HEK293 (cell line): ENCODE results near the gene SMIM33.

Experiments used
- CTCF ChIA-PET: fragments of 350-600 bp; formaldehyde crosslinking; extraction: SDS; loops from one replicate; lab custom pipeline; 2021; ENCODE audit warnings: antibody characterized with exemption; lab: Yijun Ruan, JAX
- POLR2A ChIA-PET: fragments of 300-600 bp; formaldehyde crosslinking; extraction: SDS; loops from one replicate; lab custom pipeline; 2020; ENCODE audit warnings: antibody characterized with exemption, inconsistent platforms; lab: Yijun Ruan, JAX
- H3K27ac ChIP-seq: fragments of 200-500 bp; sonication (Bioruptor generic); 2 replicates; pipeline ENCODE4 v1.5.1; 2014; ENCODE audit warnings: low read depth, low read length, control low read depth, inconsistent platforms; ENCODE audit errors: extremely low read depth
- H3K36me3 ChIP-seq, 2 experiments: fragments of 200-500 bp in 1 of 2; sonication (Bioruptor generic) in 1 of 2; 1 replicate in 1 of 2; 2 replicates in 1 of 2; pipeline ENCODE4 v1.5.1; 2014 to 2017; ENCODE audit warnings: inconsistent platforms in 2 of 2, low read length in 2 of 2; ENCODE audit not compliant: control insufficient read depth in 2 of 2, insufficient read depth in 1 of 2
- H3K4me1 ChIP-seq: fragments of 200-500 bp; sonication (Bioruptor generic); 2 replicates; pipeline ENCODE4 v1.5.1; 2014; ENCODE audit warnings: mild to moderate bottlenecking, low read length, inconsistent platforms; ENCODE audit not compliant: control insufficient read depth, insufficient read depth
- H3K4me3 ChIP-seq: 2 replicates; pipeline ENCODE4 v1.5.1; 2011; ENCODE audit warnings: low read depth, mild to moderate bottlenecking, control low read depth, low read length, moderate library complexity
- H3K9me3 ChIP-seq: fragments of 200-500 bp; sonication (Bioruptor generic); 2 replicates; pipeline ENCODE4 v1.5.1; 2014; ENCODE audit warnings: low read depth, low read length, inconsistent platforms; ENCODE audit not compliant: control insufficient read depth, insufficient read depth
- KLF1 ChIP-seq: fragments of 450-650 bp; formaldehyde crosslinking; IDR thresholded peaks from 2 replicates; pipeline ENCODE4 v1.5.1; 2016; ENCODE audit warnings: missing biosample characterization, missing genetic modification characterization
- SP3 ChIP-seq: fragments of 450-650 bp; formaldehyde crosslinking; IDR thresholded peaks from 2 replicates; pipeline ENCODE4 v1.5.1; 2016; ENCODE audit warnings: missing biosample characterization, missing genetic modification characterization
- ZBTB1 ChIP-seq: fragments of 450-650 bp; formaldehyde crosslinking; IDR thresholded peaks from 2 replicates; pipeline ENCODE4 v1.5.1; 2016; ENCODE audit warnings: missing biosample characterization, missing genetic modification characterization
- ZIC2 ChIP-seq: fragments of 450-650 bp; formaldehyde crosslinking; IDR thresholded peaks from 2 replicates; pipeline ENCODE4 v1.5.1; 2016; ENCODE audit warnings: missing biosample characterization, missing genetic modification characterization
- ZNF112 ChIP-seq: fragments of 450-650 bp; formaldehyde crosslinking; IDR thresholded peaks from 2 replicates; pipeline ENCODE4 v1.5.0; 2017; ENCODE audit warnings: missing biosample characterization, missing genetic modification characterization
- ZNF274 ChIP-seq, 2 experiments: fragments of 200-500 bp in 1 of 2; fragments of 450-650 bp in 1 of 2; sonication (Bioruptor generic) in 1 of 2; formaldehyde crosslinking in 1 of 2; IDR thresholded peaks; 2 replicates each; pipeline versions ENCODE4 v1.5.1 to v1.6.1; 2014 to 2016; ENCODE audit warnings: borderline replicate concordance in 1 of 2, inconsistent platforms in 1 of 2, low read length in 1 of 2, missing biosample characterization in 1 of 2, missing genetic modification characterization in 1 of 2
- ZNF280D ChIP-seq: fragments of 450-650 bp; formaldehyde crosslinking; IDR thresholded peaks from 2 replicates; pipeline ENCODE4 v1.5.1; 2016; ENCODE audit warnings: missing biosample characterization, missing genetic modification characterization
- ZNF292 ChIP-seq: fragments of 450-650 bp; formaldehyde crosslinking; IDR thresholded peaks from 2 replicates; pipeline ENCODE4 v1.5.1; 2016; ENCODE audit warnings: low read depth, missing biosample characterization, missing genetic modification characterization, borderline replicate concordance
- ZNF518A ChIP-seq: fragments of 450-650 bp; formaldehyde crosslinking; conservative IDR thresholded peaks from 2 replicates; pipeline ENCODE4 v1.5.1; 2016; ENCODE audit warnings: low read depth, missing biosample characterization, missing genetic modification characterization
- ZNF600 ChIP-seq: fragments of 450-650 bp; formaldehyde crosslinking; IDR thresholded peaks from 2 replicates; pipeline ENCODE4 v1.5.1; 2016; ENCODE audit warnings: missing biosample characterization, missing genetic modification characterization
- TF ChIP-seq, protein P1 (sequence below): fragments of 450-650 bp; formaldehyde crosslinking; IDR thresholded peaks from 2 replicates; pipeline ENCODE4 v1.5.1; 2016; ENCODE audit warnings: missing biosample characterization, missing genetic modification characterization
- TF ChIP-seq, protein P2 (sequence below): IDR thresholded peaks from 2 replicates; pipeline ENCODE4 v1.6.1; 2011; ENCODE audit warnings: mild to moderate bottlenecking, low read depth, low read length, borderline replicate concordance

Gene SMIM33

DNA sequence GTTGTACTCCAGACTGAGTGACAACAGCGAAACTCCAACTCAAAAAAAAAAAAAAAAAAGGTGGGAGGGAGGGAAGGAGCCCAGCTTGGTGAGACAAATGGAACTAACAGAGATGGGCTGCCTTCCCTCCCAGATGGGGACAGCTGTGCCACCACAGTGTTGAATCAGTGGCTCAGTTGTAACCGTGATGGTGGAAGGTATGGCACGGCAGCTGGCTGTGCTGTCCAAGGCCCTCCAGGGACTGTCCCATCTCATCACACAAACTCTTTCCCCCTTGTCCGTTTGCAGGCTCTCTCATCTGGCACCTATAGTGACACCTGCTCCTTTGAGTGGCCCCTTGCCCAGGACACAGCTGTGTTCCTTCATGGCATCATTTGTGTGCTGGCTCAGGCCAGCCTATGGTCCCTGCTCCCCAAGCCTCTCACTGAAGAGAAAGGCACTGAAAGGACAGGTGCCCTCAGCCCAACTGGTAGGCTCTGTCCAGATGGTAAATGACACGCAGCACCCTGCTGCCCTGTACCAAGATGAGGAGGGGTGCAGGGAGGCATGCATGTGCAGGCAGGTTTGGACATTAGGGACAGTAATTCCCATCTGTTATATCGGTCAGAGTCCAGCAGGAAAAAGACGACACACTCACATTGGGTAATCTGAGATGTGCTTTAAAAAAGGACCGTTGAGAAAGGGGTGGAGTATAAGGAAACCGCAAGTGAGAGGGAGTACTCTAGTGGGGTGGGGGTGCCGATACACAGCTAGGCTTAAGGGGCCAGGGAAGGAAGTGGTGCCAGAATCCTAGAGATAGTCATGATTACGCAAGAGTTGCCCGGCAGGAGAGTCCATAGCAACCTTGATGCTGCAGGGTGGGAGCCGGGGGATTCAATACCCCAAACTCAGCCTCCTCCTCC is 4.3 kb downstream of the SMIM33 start (continued):
- TF ChIP-seq ZNF518A (tag by site-specific recombination) (no peak), ZIC2 (peak; percentile 15; the same call in 1 of the 2 replicates), KLF1 (peak; percentile 61; the same call in 1 of the 2 replicates), ZBTB1 (tag by site-specific recombination) (no peak), ZNF292 (tag by site-specific recombination) (no peak)
- TF ChIP-seq, protein P1, sequence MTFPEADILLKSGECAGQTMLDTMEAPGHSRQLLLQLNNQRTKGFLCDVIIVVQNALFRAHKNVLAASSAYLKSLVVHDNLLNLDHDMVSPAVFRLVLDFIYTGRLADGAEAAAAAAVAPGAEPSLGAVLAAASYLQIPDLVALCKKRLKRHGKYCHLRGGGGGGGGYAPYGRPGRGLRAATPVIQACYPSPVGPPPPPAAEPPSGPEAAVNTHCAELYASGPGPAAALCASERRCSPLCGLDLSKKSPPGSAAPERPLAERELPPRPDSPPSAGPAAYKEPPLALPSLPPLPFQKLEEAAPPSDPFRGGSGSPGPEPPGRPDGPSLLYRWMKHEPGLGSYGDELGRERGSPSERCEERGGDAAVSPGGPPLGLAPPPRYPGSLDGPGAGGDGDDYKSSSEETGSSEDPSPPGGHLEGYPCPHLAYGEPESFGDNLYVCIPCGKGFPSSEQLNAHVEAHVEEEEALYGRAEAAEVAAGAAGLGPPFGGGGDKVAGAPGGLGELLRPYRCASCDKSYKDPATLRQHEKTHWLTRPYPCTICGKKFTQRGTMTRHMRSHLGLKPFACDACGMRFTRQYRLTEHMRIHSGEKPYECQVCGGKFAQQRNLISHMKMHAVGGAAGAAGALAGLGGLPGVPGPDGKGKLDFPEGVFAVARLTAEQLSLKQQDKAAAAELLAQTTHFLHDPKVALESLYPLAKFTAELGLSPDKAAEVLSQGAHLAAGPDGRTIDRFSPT (tag by site-specific recombination), result no peak
- TF ChIP-seq, all 188 proteins: peak for 7

DNA sequence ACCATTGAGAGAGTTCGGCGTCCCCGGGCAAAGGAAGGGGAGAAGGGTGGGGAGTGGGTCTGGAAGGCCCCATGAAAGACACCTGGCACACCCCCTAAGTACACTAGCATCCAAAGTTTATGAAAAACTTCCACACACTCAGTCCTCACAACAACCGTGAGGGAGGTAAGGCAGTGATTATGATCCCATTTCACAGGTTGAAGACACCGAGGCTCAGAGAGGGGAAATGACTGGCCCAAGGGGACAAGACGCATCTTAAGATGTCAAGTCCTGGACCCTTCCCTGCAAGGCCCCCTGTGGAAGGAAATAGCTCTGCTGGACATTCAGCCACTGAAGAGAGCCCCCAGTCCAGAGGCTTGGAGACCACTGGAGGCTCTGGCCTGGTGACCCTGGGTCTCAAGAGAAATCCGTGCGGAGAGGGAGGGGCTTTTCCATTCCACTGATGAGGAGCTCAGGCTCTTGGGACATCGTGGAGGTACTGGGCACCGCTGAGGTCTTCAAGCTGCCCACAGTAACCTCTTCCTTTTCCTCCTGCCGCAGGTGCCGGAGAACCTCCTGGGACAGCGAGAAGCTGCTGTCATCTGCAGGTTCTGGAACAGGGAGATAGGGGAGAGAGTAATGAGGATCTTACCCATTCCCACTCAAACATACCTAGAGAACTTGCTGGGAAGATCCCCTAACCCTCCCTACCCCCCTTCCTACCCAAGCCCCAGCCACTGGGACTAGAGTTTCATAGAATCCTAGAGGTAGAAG is 5.2 kb downstream of the SMIM33 start:
- CTCF ChIA-PET, result interaction anchor here (0.6 kb wide), 1 partner anchor 55 kb away, joined by 3 read pairs; no protein-coding TSS in a partner anchor

More for the DNA sequence above, 5.2 kb downstream of the SMIM33 start:
- Histone ChIP-seq H3K4me1 (peaks cover under 1% of the 10 kb centered on the region; the same call in 1 of the 2 replicates), H3K36me3 (peaks cover 15 to 51% of the 10 kb centered on the region in 2 experiments; a peak in 2 of 3 replicates), H3K27ac (no peak overlapping the region)
- POLR2A ChIA-PET, result no interaction called here
- TF ChIP-seq ZNF280D (no peak), KLF1 (no peak), ZNF600 (peak; percentile 81), ZNF274 (IDR thresholded peaks at IDR 0.05; ENCODE audit: low read length) (no peak), ZNF274 (tag by site-specific recombination; IDR thresholded peaks at IDR 0.05; ENCODE audit: borderline replicate concordance) (no peak), SP3 (tag by site-specific recombination) (no peak), ZNF112 (tag by site-specific recombination) (no peak)
- TF ChIP-seq, protein P2, sequence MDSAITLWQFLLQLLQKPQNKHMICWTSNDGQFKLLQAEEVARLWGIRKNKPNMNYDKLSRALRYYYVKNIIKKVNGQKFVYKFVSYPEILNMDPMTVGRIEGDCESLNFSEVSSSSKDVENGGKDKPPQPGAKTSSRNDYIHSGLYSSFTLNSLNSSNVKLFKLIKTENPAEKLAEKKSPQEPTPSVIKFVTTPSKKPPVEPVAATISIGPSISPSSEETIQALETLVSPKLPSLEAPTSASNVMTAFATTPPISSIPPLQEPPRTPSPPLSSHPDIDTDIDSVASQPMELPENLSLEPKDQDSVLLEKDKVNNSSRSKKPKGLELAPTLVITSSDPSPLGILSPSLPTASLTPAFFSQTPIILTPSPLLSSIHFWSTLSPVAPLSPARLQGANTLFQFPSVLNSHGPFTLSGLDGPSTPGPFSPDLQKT, result no peak
- TF ChIP-seq, all 188 proteins: peak for 1
- no peak overlapping the region for H3K4me3 ChIP-seq
- H3K9me3 ChIP-seq, result no peaks in the 10 kb centered on the region
